ENCODE data around the gene CDH13.
A peak's percentile ranks its signal among the peaks of the same experiment; 100 is the strongest.

The CDH13 gene

GRCh38 chr16:83717814-83718213 is 1091.0 kb downstream of the CDH13 start:
- TF ChIP-seq POLR2A (IDR thresholded peaks at IDR 0.05; ENCODE audit: low read depth, low read length): no peak

GRCh38 chr16:83720213-83720612 is 1093.4 kb downstream of the CDH13 start:
- no peak for TF ChIP-seq POLR2A (IDR thresholded peaks at IDR 0.05; ENCODE audit: low read depth, low read length)
- no peak for DNase-seq (ENCODE audit: insufficient read length, low spot score)
- FAIRE-seq: no peak

More at GRCh38 chr16:83717814-83718213, 1091.0 kb downstream of the CDH13 start:
- DNase-seq (ENCODE audit: insufficient read length, low spot score): peak; percentile 35
- FAIRE-seq: no peak

GRCh38 chr16:83720981-83721380 is 1094.2 kb downstream of the CDH13 start:
- DNase-seq (ENCODE audit: insufficient read length, low spot score): no peak
- no peak for FAIRE-seq
- TF ChIP-seq POLR2A (IDR thresholded peaks at IDR 0.05; ENCODE audit: low read depth, low read length): no peak

- DNase-seq (ENCODE audit: insufficient read length, low spot score) (no peak), FAIRE-seq (no peak)
- no peak for TF ChIP-seq POLR2A (IDR thresholded peaks at IDR 0.05; ENCODE audit: low read depth, low read length)
These were observed 1094.9 kb downstream of the CDH13 start for GRCh38 chr16:83721676-83722075.

GRCh38 chr16:83722456-83723183 is 1095.9 kb downstream of the CDH13 start:
- no peak for DNase-seq (ENCODE audit: insufficient read length, low spot score)
- TF ChIP-seq POLR2A (IDR thresholded peaks at IDR 0.05; ENCODE audit: low read depth, low read length): no peak
- FAIRE-seq: no peak

- FAIRE-seq: no peak
- DNase-seq (ENCODE audit: insufficient read length, low spot score): no peak
- TF ChIP-seq POLR2A (IDR thresholded peaks at IDR 0.05; ENCODE audit: low read depth, low read length): no peak
These were observed 1096.5 kb downstream of the CDH13 start for GRCh38 chr16:83723244-83723643.

- no peak for TF ChIP-seq POLR2A (IDR thresholded peaks at IDR 0.05; ENCODE audit: low read depth, low read length)
- no peak for FAIRE-seq
- DNase-seq (ENCODE audit: insufficient read length, low spot score): no peak
These were observed 1097.1 kb downstream of the CDH13 start for GRCh38 chr16:83723901-83724300.

GRCh38 chr16:83724585-83724984 is 1097.8 kb downstream of the CDH13 start:
- TF ChIP-seq POLR2A (IDR thresholded peaks at IDR 0.05; ENCODE audit: low read depth, low read length): no peak
- DNase-seq (ENCODE audit: insufficient read length, low spot score) (no peak), FAIRE-seq (no peak)

- FAIRE-seq (no peak), DNase-seq (ENCODE audit: insufficient read length, low spot score) (no peak)
- no peak for TF ChIP-seq POLR2A (IDR thresholded peaks at IDR 0.05; ENCODE audit: low read depth, low read length)
These were observed 1098.5 kb downstream of the CDH13 start for GRCh38 chr16:83725313-83725712.

GRCh38 chr16:83727018-83727417 is 1100.2 kb downstream of the CDH13 start:
- DNase-seq (ENCODE audit: insufficient read length, low spot score) (no peak), FAIRE-seq (no peak)

GRCh38 chr16:83727751-83728352 is 1101.1 kb downstream of the CDH13 start:
- FAIRE-seq (no peak), DNase-seq (ENCODE audit: insufficient read length, low spot score) (no peak)
- TF ChIP-seq POLR2A (IDR thresholded peaks at IDR 0.05; ENCODE audit: low read depth, low read length): no peak

More at GRCh38 chr16:83727018-83727417, 1100.2 kb downstream of the CDH13 start:
- no peak for TF ChIP-seq POLR2A (IDR thresholded peaks at IDR 0.05; ENCODE audit: low read depth, low read length)

GRCh38 chr16:83728492-83728891 is 1101.7 kb downstream of the CDH13 start:
- no peak for FAIRE-seq
- no peak for TF ChIP-seq POLR2A (IDR thresholded peaks at IDR 0.05; ENCODE audit: low read depth, low read length)
- no peak for DNase-seq (ENCODE audit: insufficient read length, low spot score)

GRCh38 chr16:83730812-83731211 is 1104.0 kb downstream of the CDH13 start:
- DNase-seq (ENCODE audit: insufficient read length, low spot score) (no peak), FAIRE-seq (no peak)
- TF ChIP-seq POLR2A (IDR thresholded peaks at IDR 0.05; ENCODE audit: low read depth, low read length): no peak

- FAIRE-seq (no peak), DNase-seq (ENCODE audit: insufficient read length, low spot score) (no peak)
- TF ChIP-seq POLR2A (IDR thresholded peaks at IDR 0.05; ENCODE audit: low read depth, low read length): no peak
These were observed 1105.8 kb downstream of the CDH13 start for GRCh38 chr16:83732536-83732935.

GRCh38 chr16:83733301-83733700 is 1106.5 kb downstream of the CDH13 start:
- TF ChIP-seq POLR2A (IDR thresholded peaks at IDR 0.05; ENCODE audit: low read depth, low read length): no peak
- FAIRE-seq (no peak), DNase-seq (ENCODE audit: insufficient read length, low spot score) (no peak)

Data from H54 (cell line).